ENCODE measurements around the gene ADAM17.
"Not testable (repeated sequence)": the region's sequence is repeated elsewhere in the genome, so short reads cannot be mapped to it uniquely, and the experiment has no call there.

ADAM17 gene

GRCh38 chr2:9558948-9559381 lies 3.3 kb upstream of the ADAM17 start:
- no peak for DNase-seq

GRCh38 chr2:9556121-9556743 lies 602 bp upstream of the ADAM17 start:
- no peaks in the 10 kb centered on the region for H3K27me3 ChIP-seq
- no peak for TF ChIP-seq CTCF (IDR thresholded peaks at IDR 0.05; ENCODE audit: low read depth, low read length)
- H3K4me1 ChIP-seq: peaks cover 6% of the 10 kb centered on the region; the same call in 1 of the 2 replicates
- no peak for DNase-seq
- peak overlapping the region; percentile 94 for H3K4me3 ChIP-seq (ENCODE audit: low read depth, low read length)
- no peaks in the 10 kb centered on the region; the same call in 1 of the 2 replicates for H3K36me3 ChIP-seq
- H3K9me3 ChIP-seq: no peaks in the 10 kb centered on the region

More at GRCh38 chr2:9558948-9559381, 3.3 kb upstream of the ADAM17 start:
- Histone ChIP-seq H3K9me3 (no peaks in the 10 kb centered on the region), H3K4me1 (peaks cover 6% of the 10 kb centered on the region; the same call in 1 of the 2 replicates), H3K36me3 (no peaks in the 10 kb centered on the region; the same call in 1 of the 2 replicates), H3K27me3 (no peaks in the 10 kb centered on the region), H3K4me3 (ENCODE audit: low read depth, low read length) (no peak overlapping the region)
- TF ChIP-seq CTCF (IDR thresholded peaks at IDR 0.05; ENCODE audit: low read depth, low read length): no peak

- Histone ChIP-seq H3K27me3 (no peaks in the 10 kb centered on the region), H3K4me3 (ENCODE audit: low read depth, low read length) (peak overlapping the region; percentile 94), H3K36me3 (no peaks in the 10 kb centered on the region; the same call in 1 of the 2 replicates), H3K9me3 (no peaks in the 10 kb centered on the region), H3K4me1 (peaks cover 6% of the 10 kb centered on the region; the same call in 1 of the 2 replicates)
- TF ChIP-seq CTCF (IDR thresholded peaks at IDR 0.05; ENCODE audit: low read depth, low read length): no peak
- no peak for DNase-seq
These were observed 721 bp downstream of the ADAM17 start for GRCh38 chr2:9554921-9555296.

- TF ChIP-seq CTCF (IDR thresholded peaks at IDR 0.05; ENCODE audit: low read depth, low read length): no peak
- no peaks in the 10 kb centered on the region; the same call in 1 of the 2 replicates for H3K36me3 ChIP-seq
- H3K4me1 ChIP-seq: peaks cover 5% of the 10 kb centered on the region; the same call in 1 of the 2 replicates
- no peak overlapping the region for H3K4me3 ChIP-seq (ENCODE audit: low read depth, low read length)
- no peak for DNase-seq
- H3K9me3 ChIP-seq: no peaks in the 10 kb centered on the region
- H3K27me3 ChIP-seq: no peaks in the 10 kb centered on the region
These were observed 3.1 kb downstream of the ADAM17 start for GRCh38 chr2:9552219-9553178.

- not testable (repeated sequence) for H3K27me3 ChIP-seq; H3K4me1 ChIP-seq; DNase-seq; H3K36me3 ChIP-seq; H3K9me3 ChIP-seq; H3K4me3 ChIP-seq (ENCODE audit: low read depth, low read length)
These were observed 4.7 kb downstream of the ADAM17 start for GRCh38 chr2:9550859-9551391.

- Histone ChIP-seq H3K27me3 (no peaks in the 10 kb centered on the region), H3K4me1 (0 out of 2 replicates have a peak, but pooled peaks cover 3% of the 10 kb centered on the region), H3K4me3 (ENCODE audit: low read depth, low read length) (no peak overlapping the region), H3K9me3 (no peaks in the 10 kb centered on the region), H3K36me3 (no peaks in the 10 kb centered on the region)
- TF ChIP-seq CTCF (IDR thresholded peaks at IDR 0.05; ENCODE audit: low read depth, low read length): no peak
- no peak for DNase-seq
These were observed 6.2 kb downstream of the ADAM17 start for GRCh38 chr2:9549420-9549819.
